ENCODE results near the gene KRT75.
"Not testable (repeated sequence)": the region's sequence is repeated elsewhere in the genome, so short reads cannot be mapped to it uniquely, and the experiment has no call there.

DNA sequence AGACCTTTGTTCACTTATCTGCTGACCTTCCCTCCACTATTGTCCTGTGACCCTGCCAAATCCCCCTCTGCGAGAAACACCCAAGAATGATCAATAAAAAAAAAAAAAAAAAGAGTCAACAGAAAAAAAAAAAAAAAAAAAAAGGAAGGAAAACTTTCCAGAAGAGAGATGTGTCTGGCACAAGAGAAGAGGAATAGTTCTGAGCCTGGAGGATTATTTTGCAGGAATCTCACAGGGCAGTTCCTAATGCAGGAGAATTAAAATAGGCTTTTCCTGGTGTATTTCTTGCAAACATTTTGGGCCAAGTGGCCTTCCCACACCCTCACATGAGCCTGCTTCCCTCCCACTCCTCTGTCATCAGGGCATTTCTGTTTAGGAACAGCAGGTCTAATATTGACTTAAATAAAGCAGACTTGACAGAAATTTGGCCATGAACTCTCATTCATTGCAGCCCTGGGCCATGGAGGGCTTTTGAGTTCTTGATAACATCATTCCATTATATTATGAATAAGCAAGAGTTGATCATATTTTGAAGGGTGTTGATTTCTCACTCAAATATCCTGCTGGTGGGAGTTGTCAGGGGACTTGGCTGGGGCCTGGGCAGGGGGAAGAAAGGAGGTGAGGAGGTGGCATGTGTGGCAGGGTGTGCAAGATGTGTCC is 23.5 kb downstream of the KRT75 start:
- TF ChIP-seq, protein P1, sequence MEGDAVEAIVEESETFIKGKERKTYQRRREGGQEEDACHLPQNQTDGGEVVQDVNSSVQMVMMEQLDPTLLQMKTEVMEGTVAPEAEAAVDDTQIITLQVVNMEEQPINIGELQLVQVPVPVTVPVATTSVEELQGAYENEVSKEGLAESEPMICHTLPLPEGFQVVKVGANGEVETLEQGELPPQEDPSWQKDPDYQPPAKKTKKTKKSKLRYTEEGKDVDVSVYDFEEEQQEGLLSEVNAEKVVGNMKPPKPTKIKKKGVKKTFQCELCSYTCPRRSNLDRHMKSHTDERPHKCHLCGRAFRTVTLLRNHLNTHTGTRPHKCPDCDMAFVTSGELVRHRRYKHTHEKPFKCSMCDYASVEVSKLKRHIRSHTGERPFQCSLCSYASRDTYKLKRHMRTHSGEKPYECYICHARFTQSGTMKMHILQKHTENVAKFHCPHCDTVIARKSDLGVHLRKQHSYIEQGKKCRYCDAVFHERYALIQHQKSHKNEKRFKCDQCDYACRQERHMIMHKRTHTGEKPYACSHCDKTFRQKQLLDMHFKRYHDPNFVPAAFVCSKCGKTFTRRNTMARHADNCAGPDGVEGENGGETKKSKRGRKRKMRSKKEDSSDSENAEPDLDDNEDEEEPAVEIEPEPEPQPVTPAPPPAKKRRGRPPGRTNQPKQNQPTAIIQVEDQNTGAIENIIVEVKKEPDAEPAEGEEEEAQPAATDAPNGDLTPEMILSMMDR (conservative IDR thresholded peaks at IDR 0.05; ENCODE audit: low read depth, low read length): not testable (repeated sequence)
- not testable (repeated sequence) for TF ChIP-seq EZH2 (IDR thresholded peaks at IDR 0.05; ENCODE audit: borderline replicate concordance, low read depth, low read length, poor library complexity, severe bottlenecking)

All from A673 (cell line).